ENCODE data around the gene PRDM16.

PRDM16 gene

DNA sequence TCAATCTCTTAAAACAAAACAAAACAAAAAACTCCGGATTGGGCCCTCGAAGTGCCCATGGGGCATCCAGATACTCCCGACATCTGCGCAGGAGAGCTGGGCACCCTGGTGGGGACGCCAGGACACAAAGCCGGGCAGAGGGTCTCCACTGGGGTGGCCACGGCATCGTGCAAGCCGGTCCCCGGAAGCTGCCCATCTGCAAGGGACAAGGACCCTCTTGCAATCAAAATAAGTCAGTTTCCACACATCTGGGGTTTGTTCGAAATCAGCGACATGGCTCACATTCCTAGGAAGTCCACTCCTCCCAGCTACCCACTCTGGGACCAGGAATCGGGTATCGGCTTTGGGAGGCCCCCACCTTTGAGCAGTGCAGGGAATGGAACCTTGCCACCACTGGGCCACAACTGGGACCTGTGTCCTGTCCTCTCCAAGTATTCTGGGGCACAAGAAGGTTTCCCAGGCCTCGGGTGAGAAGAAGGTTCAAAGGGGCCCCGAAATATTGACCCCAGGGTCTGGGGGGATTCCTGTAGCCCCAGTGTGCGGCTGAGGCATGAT lies 4.6 kb upstream of the PRDM16 start:
- WGBS (ENCODE audit: insufficient coverage, insufficient read length), result no CpG with 5 or more reads among the region's 17 CpGs
- Histone ChIP-seq H3K27ac (ENCODE audit: low read length) (no peak overlapping the region), H3K36me3 (ENCODE audit: control insufficient read depth, insufficient read depth, low read length) (no peaks in the 10 kb centered on the region; the same call in 1 of the 2 replicates), H3K4me3 (ENCODE audit: low read length) (no peak overlapping the region), H3K9me3 (ENCODE audit: control insufficient read depth, insufficient read depth, low read length) (peaks cover 2% of the 10 kb centered on the region; the same call in 1 of the 2 replicates), H3K4me1 (ENCODE audit: control insufficient read depth, insufficient read depth, low read length) (peaks cover 2% of the 10 kb centered on the region; the same call in 1 of the 2 replicates), H3K27me3 (ENCODE audit: control insufficient read depth, insufficient read depth, low read length) (peaks cover 52% of the 10 kb centered on the region)
- DNase-seq (ENCODE audit: low read depth, low spot score), result no peak

DNA sequence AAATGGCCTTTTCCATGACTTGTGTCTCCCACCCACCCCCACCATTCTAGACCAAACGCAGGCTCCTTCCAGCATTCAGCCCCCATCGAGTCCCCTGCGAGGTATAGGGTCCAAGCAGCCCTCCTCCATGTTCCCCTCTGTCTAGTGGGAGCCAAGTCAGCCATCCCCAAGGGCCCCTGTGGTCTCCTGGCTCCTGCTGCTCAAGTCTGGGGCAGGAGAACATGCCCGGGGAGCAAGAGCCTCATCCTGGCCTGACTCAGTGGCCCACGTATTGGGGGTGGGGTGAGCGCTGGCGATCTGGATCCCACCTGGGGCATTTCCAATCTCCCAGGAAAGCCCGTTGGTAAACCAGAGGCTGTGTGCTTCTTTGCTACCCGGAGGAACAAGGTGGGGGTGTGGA lies 4.1 kb upstream of the PRDM16 start:
- no peak overlapping the region for H3K27ac ChIP-seq (ENCODE audit: low read length)
- H3K4me3 ChIP-seq (ENCODE audit: low read length), result no peak overlapping the region
- no peaks in the 10 kb centered on the region; the same call in 1 of the 2 replicates for H3K36me3 ChIP-seq (ENCODE audit: control insufficient read depth, insufficient read depth, low read length)
- peaks cover 2% of the 10 kb centered on the region; the same call in 1 of the 2 replicates for H3K4me1 ChIP-seq (ENCODE audit: control insufficient read depth, insufficient read depth, low read length)
- WGBS (ENCODE audit: insufficient coverage, insufficient read length), result no CpG with 5 or more reads among the region's 9 CpGs
- DNase-seq (ENCODE audit: low read depth, low spot score), result no peak
- H3K27me3 ChIP-seq (ENCODE audit: control insufficient read depth, insufficient read depth, low read length), result peaks cover 52% of the 10 kb centered on the region
- H3K9me3 ChIP-seq (ENCODE audit: control insufficient read depth, insufficient read depth, low read length), result peaks cover 2% of the 10 kb centered on the region; the same call in 1 of the 2 replicates

DNA sequence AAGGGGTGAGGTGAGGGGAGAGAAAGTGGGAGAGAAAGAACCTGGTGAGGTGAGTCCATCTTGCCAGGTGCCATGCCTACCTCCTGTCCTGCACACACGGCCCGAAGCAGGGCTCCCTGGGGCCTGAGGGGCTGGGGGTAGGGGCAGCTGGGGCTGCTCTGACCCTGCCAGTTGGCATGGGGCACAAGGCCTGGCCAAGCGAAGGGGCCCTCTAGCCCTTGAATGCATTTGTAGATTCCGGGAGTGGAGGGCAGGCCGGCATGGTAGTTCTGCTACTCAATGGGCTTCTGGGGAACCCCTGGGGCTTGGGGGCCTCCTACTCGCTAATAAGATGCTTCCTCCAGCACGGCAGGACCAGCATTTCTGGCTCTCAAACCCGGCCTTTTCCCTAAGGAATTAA lies 3.6 kb upstream of the PRDM16 start:
- H3K4me1 ChIP-seq (ENCODE audit: control insufficient read depth, insufficient read depth, low read length), result peaks cover 2% of the 10 kb centered on the region; the same call in 1 of the 2 replicates
- WGBS (ENCODE audit: insufficient coverage, insufficient read length), result no CpG with 5 or more reads among the region's 8 CpGs
- H3K27ac ChIP-seq (ENCODE audit: low read length), result no peak overlapping the region
- no peak for DNase-seq (ENCODE audit: low read depth, low spot score)
- H3K4me3 ChIP-seq (ENCODE audit: low read length), result no peak overlapping the region
- peaks cover 2% of the 10 kb centered on the region; the same call in 1 of the 2 replicates for H3K9me3 ChIP-seq (ENCODE audit: control insufficient read depth, insufficient read depth, low read length)
- no peaks in the 10 kb centered on the region; the same call in 1 of the 2 replicates for H3K36me3 ChIP-seq (ENCODE audit: control insufficient read depth, insufficient read depth, low read length)
- H3K27me3 ChIP-seq (ENCODE audit: control insufficient read depth, insufficient read depth, low read length), result peaks cover 52% of the 10 kb centered on the region

DNA sequence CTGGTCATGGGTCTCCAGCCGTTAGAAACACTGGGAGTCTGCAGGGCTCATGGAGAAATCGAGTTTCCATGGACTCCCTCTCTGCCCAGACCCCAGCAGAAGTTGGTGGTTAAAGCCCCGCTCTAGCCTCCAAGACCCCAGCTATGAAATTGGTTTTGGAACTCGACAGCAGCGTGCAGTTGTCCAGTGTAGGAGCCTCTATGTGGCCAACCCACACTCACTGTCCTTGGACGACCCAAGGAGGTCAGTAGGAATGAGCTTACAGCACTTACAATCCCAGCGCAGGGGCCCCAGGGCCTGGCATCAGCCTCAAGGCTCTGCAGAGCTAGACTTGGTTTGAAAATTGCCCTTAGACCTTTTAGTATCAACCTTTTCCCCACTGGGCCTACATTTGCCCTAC lies 3.2 kb upstream of the PRDM16 start:
- Histone ChIP-seq H3K9me3 (ENCODE audit: control insufficient read depth, insufficient read depth, low read length) (peaks cover 2% of the 10 kb centered on the region; the same call in 1 of the 2 replicates), H3K4me1 (ENCODE audit: control insufficient read depth, insufficient read depth, low read length) (peaks cover 3% of the 10 kb centered on the region; the same call in 1 of the 2 replicates), H3K27me3 (ENCODE audit: control insufficient read depth, insufficient read depth, low read length) (peaks cover 55% of the 10 kb centered on the region), H3K27ac (ENCODE audit: low read length) (no peak overlapping the region), H3K4me3 (ENCODE audit: low read length) (no peak overlapping the region), H3K36me3 (ENCODE audit: control insufficient read depth, insufficient read depth, low read length) (no peaks in the 10 kb centered on the region; the same call in 1 of the 2 replicates)
- DNase-seq (ENCODE audit: low read depth, low spot score), result no peak
- WGBS (ENCODE audit: insufficient coverage, insufficient read length), result no CpG with 5 or more reads among the region's 7 CpGs

DNA sequence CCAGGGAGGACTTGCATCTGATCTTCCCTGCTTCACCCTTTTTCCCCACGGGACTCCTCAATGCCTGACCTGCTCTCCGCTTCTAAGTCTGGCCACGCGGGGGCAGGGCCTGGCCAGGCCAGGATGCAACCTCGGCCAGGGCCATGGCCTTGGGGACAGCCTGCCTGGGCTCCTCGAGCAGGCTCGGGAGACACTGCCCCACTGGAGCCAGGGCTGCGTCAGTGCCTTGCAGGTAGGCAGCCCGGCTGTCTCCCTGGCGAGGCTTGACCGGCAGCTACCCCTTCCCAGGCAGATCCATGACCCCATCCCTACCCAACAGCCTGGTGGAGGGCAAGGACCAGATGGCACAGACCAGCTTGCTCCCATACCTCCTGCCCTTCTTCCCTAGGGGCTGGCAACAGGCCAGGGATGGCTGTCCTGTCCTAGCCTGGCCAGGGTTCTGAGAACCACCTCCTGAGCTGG lies 2.7 kb upstream of the PRDM16 start:
- no peak overlapping the region for H3K4me3 ChIP-seq (ENCODE audit: low read length)
- H3K36me3 ChIP-seq (ENCODE audit: control insufficient read depth, insufficient read depth, low read length), result no peaks in the 10 kb centered on the region; the same call in 1 of the 2 replicates
- no CpG with 5 or more reads among the region's 11 CpGs for WGBS (ENCODE audit: insufficient coverage, insufficient read length)
- H3K9me3 ChIP-seq (ENCODE audit: control insufficient read depth, insufficient read depth, low read length), result peaks cover 2% of the 10 kb centered on the region; the same call in 1 of the 2 replicates
- H3K27me3 ChIP-seq (ENCODE audit: control insufficient read depth, insufficient read depth, low read length), result peaks cover 57% of the 10 kb centered on the region
- H3K4me1 ChIP-seq (ENCODE audit: control insufficient read depth, insufficient read depth, low read length), result peaks cover 4% of the 10 kb centered on the region; the same call in 1 of the 2 replicates
- no peak overlapping the region for H3K27ac ChIP-seq (ENCODE audit: low read length)
- DNase-seq (ENCODE audit: low read depth, low spot score), result no peak

DNA sequence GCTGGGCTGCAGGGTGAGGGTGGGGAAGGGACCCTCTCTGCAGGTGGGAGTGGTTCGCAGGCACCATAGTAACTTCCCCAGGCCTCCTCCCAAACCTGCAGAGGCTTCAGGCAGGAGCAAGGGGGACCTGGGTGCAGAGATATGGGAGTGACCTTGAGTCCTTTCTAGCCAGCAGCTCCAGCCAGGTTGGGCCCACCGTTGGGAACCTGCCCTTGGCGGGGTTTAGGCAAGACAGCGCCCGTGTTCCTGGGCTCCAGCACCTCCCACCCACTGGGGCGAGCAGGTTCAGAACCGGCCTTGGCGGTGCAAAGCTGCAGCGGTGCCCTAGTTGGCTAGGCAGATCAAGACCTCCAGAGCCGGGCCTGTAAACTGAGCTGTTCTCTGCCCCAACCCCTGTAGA lies 2.2 kb upstream of the PRDM16 start:
- H3K27me3 ChIP-seq (ENCODE audit: control insufficient read depth, insufficient read depth, low read length), result peaks cover 62% of the 10 kb centered on the region
- no CpG with 5 or more reads among the region's 10 CpGs for WGBS (ENCODE audit: insufficient coverage, insufficient read length)

DNA sequence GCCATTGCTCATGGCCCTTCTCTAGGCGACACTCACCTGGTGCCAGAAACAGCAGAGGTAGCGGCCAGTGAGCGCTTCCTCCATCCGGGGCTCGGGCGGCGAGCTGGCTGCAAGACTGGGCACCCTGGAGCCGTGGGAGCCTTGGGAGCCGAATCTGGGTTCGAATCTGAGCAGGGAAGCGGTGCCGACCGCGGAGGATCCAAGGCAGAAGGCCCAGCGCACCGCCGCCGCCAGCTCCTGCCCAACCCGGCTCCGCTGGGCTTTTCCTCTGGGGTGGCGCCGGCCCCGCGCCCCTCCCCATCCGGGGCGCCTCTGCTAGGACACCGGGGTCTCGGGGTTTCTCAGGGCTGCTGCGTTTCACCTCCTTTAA lies 1.7 kb upstream of the PRDM16 start:
- Histone ChIP-seq H3K27me3 (ENCODE audit: control insufficient read depth, insufficient read depth, low read length) (peaks cover 66% of the 10 kb centered on the region), H3K9me3 (ENCODE audit: control insufficient read depth, insufficient read depth, low read length) (peaks cover 4% of the 10 kb centered on the region; the same call in 1 of the 2 replicates), H3K4me1 (ENCODE audit: control insufficient read depth, insufficient read depth, low read length) (peaks cover 4% of the 10 kb centered on the region; the same call in 1 of the 2 replicates), H3K4me3 (ENCODE audit: low read length) (no peak overlapping the region), H3K27ac (ENCODE audit: low read length) (no peak overlapping the region), H3K36me3 (ENCODE audit: control insufficient read depth, insufficient read depth, low read length) (no peaks in the 10 kb centered on the region; the same call in 1 of the 2 replicates)
- no peak for DNase-seq (ENCODE audit: low read depth, low spot score)
- WGBS (ENCODE audit: insufficient coverage, insufficient read length), result no CpG with 5 or more reads among the region's 29 CpGs

More for the DNA sequence above, 2.2 kb upstream of the PRDM16 start:
- Histone ChIP-seq H3K9me3 (ENCODE audit: control insufficient read depth, insufficient read depth, low read length) (peaks cover 4% of the 10 kb centered on the region; the same call in 1 of the 2 replicates), H3K4me1 (ENCODE audit: control insufficient read depth, insufficient read depth, low read length) (peaks cover 4% of the 10 kb centered on the region; the same call in 1 of the 2 replicates), H3K27ac (ENCODE audit: low read length) (no peak overlapping the region), H3K36me3 (ENCODE audit: control insufficient read depth, insufficient read depth, low read length) (no peaks in the 10 kb centered on the region; the same call in 1 of the 2 replicates), H3K4me3 (ENCODE audit: low read length) (no peak overlapping the region)
- DNase-seq (ENCODE audit: low read depth, low spot score), result no peak

DNA sequence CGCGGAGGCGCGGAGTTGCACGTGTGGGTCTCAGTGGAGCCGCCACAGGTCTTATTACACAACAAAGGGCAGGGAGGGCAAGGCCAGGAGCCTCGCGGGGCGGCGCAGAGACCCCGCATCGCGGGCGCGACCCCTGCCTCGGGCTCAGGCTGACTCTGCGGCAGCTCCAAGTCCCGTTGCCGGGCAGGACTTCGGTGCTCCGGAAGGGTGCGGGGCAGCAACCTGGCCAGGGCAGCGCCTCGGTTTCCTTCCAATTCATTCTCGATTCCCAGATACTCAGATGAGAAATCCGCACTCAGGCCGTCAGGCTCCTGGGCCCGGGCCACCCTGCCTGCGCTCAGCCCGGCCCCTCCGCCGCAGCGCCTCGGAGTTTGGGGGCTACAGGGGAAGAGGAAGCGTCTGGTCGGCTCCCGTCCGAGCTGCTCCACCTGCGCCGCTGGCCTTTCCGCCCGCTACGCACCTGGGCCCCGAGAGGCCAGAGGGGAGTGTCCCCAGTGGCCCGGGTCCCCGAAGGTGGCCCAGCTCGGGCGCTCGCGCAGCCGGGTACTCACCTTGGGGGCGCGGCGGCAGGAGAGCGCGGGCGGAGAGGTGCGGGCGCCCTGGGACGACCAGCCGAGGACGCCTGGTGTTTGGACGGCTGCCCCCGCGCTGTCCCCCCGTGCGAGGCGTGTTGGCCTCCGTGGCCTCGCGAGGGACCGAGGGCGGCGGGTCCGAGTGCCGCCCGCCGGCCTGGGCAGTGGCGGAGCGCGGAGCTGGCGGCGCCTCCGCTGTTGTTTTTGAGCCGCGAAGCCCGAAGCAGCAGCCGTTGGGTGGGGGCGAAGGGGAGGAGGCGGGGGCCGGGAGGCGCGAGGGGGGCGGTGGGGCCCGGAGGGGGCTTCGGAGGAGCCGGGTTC lies 1.1 kb upstream of the PRDM16 start:
- DNase-seq (ENCODE audit: low read depth, low spot score), result no peak
- H3K27me3 ChIP-seq (ENCODE audit: control insufficient read depth, insufficient read depth, low read length), result peaks cover 68% of the 10 kb centered on the region
- H3K27ac ChIP-seq (ENCODE audit: low read length), result no peak overlapping the region
- H3K4me3 ChIP-seq (ENCODE audit: low read length), result no peak overlapping the region; the same call in 1 of the 2 replicates
- H3K9me3 ChIP-seq (ENCODE audit: control insufficient read depth, insufficient read depth, low read length), result peaks cover 4% of the 10 kb centered on the region; the same call in 1 of the 2 replicates
- H3K36me3 ChIP-seq (ENCODE audit: control insufficient read depth, insufficient read depth, low read length), result no peaks in the 10 kb centered on the region; the same call in 1 of the 2 replicates
- no CpG with 5 or more reads among the region's 97 CpGs for WGBS (ENCODE audit: insufficient coverage, insufficient read length)
- H3K4me1 ChIP-seq (ENCODE audit: control insufficient read depth, insufficient read depth, low read length), result peaks cover 4% of the 10 kb centered on the region; the same call in 1 of the 2 replicates

DNA sequence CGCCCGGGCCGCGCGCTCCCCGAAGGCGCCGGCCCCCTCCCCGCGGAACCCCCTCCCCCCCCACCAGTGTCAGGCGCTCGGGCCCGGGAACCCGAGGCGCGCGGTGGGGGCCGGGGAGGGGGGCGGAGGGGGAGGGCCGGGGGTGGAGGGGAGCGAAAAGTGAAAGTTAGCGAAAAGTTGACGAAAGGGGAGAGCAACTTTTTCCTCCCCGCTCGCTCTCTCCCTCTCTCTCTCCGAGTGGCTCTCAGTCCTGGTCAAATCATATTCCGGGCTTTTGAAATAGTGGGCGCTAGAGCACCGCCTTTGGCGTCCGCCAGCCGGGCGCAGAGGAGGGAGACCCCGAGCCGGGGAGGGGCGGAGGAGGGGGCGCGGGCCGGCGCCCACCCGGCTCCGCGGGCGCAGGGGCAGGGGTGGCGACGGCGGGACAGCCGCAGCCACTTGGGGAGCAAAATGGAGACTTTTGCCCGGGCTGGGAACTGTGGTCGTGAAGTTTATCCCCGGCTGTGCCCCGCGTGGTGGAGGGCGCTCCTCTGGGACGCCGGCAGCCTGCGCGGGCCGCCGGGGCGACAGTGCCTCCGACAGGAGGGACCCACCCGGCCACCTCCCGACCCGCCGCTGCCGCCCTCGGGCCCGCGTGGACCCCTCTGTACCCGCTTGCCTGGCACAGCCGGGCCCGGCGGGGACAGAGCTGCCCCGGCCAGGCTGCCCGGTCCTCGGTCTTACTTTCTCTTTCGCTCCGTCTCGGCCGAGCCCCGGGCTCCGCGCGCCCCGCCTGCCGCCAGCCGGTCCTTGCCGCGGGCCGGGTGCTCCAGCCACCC lies 697 bp downstream of the PRDM16 start:
- no peak overlapping the region for H3K27ac ChIP-seq (ENCODE audit: low read length)
- H3K36me3 ChIP-seq (ENCODE audit: control insufficient read depth, insufficient read depth, low read length), result no peaks in the 10 kb centered on the region
- H3K4me3 ChIP-seq (ENCODE audit: low read length), result peak overlapping the region; percentile 18; the same call in 1 of the 2 replicates
- WGBS (ENCODE audit: insufficient coverage, insufficient read length), result no CpG with 5 or more reads among the region's 91 CpGs
- H3K9me3 ChIP-seq (ENCODE audit: control insufficient read depth, insufficient read depth, low read length), result peaks cover 4% of the 10 kb centered on the region; the same call in 1 of the 2 replicates
- peaks cover 4% of the 10 kb centered on the region; the same call in 1 of the 2 replicates for H3K4me1 ChIP-seq (ENCODE audit: control insufficient read depth, insufficient read depth, low read length)
- no peak for DNase-seq (ENCODE audit: low read depth, low spot score)
- peaks cover 66% of the 10 kb centered on the region for H3K27me3 ChIP-seq (ENCODE audit: control insufficient read depth, insufficient read depth, low read length)

Data from iPS DF 6.9 (cell line).